Skin of body (tissue), 2 donors: ENCODE data around the gene LDB3. TPM values are rescaled to one million over a fixed set of nuclear protein-coding genes. Genes with fewer than 3 reads are reported as not detected.

Source experiments
- DNase-seq: peaks from one replicate; lab custom pipeline; 2025; lab: John Stamatoyannopoulos, UW
- total RNA-seq: library from RNA; depleted of rRNA; stranded (reverse); fragments of >200 nt; gene quantifications from one replicate; pipeline ENCODE4 v1.2.3, GENCODE V29; 2014

The LDB3 gene
- total RNA-seq, 1 donor from 2014 or later = 25.0 TPM

DNA sequence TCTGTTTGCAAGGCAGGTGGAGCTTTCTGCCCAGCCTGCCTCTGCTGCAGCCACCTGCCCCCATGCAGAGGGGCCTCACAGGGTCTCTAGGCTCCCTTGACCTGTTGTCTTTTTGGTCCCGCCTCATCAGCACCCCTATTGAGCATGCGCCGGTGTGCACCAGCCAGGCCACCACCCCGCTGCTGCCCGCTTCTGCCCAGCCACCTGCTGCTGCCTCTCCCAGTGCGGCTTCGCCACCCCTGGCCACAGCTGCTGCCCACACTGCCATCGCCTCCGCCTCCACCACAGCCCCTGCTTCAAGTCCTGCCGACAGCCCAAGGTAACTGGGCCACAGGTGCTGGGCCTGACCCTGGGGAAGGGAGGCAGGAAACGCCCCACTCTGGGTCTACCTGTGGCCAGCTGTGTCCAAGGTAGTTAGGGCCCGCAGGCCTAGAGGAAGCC, 38.1 kb downstream of the LDB3 start:
- no peak for DNase-seq

DNA sequence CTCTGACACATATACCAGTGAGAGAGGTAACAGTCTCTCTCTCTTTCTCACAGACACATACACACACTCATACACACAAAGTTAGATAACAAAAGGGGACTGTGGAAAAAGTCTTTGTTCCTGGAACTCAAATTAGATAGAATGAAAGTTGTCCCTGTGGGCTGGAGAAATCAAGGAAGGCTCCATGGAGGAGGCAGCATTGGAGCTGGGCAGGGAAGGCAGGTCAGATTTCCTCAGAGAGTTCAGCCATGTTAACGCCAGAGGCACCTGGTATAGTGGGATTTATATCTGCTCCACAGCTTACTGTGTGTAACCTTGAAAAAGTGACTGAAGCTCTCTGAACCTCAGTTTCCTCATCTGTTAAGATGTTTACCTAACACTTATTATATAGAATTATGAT, 38.7 kb downstream of the LDB3 start:
- no peak for DNase-seq

DNA sequence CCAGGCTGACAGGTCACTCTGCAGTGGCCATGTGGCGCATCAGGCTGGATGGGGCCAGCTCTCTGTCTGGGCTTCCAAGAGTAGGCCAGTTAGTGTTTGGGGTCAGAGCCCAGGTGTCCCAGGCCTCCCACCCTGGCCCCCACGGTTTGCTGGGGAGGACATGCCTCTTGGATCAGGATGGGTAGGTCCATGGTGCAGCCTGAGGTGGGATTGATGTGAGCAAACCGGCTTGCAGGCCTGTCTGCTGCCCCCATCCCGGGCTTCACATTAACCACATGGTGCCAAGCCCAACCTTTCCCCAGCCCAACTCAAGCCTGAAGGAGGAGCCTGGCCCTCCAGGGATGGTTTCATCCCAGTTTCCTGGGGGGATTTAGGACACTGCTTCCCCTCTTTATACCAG, 39.2 kb downstream of the LDB3 start:
- DNase-seq = no peak

DNA sequence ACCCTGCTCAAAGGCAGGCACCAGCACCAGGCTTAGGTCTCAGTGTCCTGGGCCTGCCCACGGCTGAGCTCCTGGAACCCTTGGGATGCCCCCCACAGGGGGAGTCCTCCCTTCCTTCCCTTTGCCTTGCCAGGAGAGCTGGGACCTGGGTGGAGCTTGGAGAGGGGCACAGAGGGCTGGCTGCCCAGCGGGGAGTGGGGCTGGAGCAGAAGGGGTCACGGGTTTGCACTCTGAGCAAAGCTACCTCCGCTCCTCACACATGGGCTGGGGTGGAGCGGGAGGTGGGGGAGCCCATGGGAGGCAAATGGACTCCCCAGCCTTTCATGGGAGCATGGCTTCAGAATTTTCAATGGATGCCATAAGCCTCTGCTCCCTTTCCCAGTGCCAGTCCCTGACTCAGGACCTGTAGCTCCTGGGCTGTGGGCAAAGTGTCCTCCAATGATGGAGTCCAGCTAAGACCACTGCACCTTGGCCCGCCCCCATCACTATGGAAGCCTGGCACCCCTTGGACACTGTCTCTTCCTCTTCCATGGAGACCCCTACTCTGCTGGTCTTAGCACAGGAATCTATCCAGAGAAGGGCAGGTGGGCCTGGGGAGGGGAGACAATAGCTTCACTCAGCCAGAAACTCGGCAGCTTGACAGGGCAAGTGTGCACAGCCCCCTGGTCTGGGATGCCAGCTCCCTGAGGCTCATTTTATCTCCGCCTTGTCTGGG, 39.9 kb downstream of the LDB3 start:
- DNase-seq = no peak

DNA sequence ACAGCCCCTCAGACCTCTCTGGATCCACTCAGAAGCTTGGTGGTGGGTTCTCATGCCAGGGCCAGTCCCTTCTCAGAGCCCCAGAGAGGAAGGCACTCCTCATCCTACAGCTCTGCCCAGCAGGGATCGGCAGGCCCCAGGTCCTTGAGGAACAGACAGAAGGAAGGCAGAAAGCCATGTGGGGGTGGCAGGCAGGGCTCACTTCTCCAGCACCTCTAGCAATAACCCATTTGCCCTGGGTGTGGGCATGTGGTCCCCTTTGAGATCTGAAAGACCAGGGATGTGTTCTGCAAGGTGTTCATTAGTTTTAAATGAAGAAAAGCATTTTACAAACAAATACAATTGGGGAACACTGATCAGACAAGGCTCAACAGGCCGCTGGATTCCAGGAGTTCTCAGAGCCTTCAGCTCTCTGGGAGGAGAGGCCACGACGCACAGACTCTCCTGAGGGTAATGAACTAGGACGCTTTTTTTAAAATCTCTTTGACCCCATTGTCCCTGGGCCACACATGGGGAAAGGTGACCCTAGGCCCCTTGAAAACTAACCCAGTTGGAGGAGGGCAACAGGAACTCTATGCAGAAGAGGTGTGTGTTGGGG, 40.6 kb downstream of the LDB3 start:
- no peak for DNase-seq

DNA sequence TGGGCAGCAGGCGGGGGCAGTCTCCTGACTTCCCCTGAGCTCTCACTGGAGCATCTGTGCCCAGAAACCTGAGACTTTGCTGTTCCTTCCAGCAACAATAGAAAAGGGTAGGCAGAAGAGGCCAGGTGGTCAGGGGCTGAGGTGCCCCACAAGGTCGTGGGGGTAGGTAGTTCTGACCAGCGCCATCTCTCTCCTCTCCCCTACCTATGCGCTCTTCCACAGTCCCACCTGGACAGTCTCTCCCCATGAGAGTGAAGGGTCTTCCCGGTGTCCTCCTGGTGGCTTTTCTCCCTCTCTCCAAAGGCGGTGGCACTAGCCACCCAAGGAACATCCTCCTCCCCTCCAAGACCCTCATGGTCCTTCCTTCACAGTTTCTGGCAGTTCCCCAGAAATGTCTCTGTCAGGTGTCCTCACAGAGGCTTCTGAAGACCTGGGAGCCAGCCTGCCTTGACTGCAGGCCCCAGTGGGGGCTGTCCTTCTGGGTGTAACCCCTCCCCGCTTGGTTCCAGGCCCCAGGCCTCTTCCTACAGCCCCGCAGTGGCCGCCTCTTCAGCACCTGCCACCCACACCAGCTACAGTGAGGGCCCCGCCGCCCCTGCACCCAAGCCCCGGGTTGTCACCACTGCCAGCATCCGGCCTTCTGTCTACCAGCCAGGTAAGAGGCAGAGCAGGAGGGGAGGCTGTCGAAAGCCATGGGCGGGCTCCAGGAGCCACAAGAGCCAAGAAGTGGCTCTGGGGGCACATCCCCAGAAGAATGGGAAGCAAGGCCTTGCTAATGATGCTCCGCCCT, 41.3 kb downstream of the LDB3 start:
- DNase-seq = no peak

DNA sequence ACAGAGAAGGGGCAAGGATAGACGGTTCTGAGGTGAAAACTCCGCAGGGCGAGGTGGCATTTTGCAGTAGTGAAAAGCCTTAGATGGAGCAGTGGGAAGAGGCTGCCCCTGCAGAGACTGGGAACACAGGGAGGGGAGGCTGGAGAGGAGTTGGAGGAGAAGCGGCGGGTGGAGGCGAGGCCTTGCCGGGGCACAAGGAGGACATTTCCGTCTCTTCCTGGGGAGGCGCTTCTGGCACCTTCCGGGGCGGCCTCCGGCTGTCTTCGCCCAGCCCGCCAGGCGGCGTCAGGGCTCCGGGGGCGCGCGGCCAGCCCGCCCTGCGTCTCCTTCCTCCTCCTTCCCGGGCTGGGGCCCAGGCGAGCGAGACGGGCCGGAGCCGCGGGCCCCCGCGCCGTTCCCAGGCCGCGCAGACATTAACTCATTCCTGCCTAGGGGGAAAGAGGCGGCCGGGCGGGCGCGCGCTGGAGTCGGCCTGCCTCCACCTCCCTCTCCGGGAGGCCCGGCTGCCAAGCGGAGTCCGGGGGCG, 42.7 kb downstream of the LDB3 start:
- DNase-seq = peak; percentile 88

DNA sequence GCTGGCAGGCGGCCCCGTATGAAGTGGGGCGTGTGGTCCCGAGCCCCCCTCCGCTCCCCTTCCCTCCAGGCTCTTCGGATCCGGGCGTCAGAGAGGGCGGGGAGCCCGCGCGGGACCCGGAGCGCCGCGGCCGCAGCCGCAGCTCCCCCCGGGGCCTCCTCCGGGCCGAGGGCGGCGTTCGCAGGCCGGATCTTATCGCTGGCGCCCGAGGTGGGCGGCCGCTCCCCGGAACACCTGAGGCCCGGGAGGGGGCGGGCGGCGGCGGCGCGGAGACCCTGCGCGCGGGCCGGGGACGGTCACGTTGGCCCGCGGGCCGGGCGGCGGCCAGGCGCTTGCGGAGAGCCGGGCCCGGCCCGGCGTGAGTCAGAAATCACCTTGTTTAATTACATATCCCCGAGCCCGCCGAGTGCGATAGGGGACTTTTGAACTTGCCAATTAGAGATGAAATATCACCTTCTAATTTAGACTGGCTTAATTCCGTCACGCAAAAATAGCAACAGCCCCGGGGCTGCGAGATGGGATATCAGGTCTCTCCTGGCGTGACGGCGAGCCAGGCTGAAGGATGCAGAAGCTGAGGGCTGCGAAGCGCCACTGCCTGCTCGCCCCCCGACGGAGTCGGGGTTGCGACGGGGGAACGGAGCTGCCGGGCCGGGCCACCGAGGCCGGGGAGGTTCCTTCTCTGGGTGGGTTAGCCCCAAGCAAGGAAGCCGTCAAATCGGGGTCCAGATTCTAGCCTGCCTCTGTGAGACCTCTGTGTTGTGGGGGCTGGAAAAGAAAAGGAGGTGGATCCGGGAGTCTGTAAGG, 43.4 kb downstream of the LDB3 start:
- peak; percentile 25 for DNase-seq

DNA sequence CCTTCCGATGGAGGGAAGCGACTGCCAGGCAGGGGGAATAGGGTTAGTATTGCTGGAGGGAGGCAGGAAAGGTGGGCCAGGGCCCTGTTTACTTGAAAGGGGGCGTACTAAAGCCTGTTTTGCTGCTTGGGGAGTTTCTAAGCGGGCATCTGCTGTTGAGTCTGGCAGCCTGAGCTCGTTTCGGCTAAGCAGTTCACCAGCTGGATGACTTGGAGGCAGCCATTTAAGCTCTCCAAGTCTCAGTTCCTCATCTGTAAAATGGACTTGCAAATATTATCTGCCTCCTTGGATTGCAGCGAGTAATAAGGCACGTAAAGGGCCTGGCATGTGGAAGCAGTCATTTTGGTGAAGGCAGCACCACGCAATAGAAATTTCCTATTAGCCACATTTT, 44.0 kb downstream of the LDB3 start:
- DNase-seq = peak; percentile 21

DNA sequence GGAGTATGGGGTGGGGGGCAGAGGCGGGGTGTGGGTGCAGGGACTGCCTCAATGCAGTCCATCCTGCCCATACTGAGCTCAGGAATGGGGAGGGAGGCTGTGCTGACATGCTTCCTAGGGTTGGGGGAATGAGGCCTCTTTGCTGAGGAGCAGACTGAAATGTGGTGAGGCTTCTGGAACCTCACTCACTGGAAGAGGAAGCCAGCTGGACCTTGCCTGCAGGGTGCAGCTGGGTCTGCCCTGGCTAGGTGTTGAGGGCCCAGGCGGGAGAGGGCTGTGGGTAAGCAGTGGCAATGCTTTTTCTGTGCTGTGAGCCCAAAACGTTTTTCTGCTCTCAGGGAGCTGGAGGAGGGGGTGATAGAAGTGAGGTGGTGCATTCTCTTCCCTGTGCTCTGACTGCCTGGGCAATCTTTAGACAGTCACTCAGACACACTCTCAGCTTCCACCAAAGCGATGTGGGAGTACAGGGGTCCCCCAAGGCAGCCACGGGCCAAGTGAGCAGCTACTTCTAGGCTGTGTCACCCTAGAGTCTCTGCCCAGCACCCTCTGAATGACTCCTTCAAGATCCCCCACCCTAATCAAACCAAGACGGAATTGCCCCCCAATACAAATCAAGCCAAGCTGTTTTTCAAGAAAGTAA, 47.0 kb downstream of the LDB3 start:
- DNase-seq = no peak

DNA sequence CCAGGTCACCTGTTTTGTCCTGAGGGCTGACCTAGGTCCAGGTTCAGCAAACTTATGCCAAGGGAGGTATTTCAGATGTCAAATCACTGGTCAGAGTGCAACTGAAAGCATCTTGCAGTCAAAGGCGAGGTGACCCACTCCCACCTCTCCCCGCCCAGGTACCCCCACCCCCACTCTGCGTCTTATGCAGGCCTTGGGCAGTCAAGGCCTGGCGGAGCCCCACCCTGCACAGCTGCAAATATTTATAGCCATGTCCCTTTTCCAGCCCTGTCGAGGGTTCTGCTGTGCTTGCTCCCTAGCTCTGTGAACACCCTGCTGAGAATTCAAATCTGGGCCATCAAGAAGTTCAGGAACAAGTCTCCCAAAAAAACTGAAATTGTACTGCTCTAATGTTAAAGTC, 47.5 kb downstream of the LDB3 start:
- DNase-seq = no peak

DNA sequence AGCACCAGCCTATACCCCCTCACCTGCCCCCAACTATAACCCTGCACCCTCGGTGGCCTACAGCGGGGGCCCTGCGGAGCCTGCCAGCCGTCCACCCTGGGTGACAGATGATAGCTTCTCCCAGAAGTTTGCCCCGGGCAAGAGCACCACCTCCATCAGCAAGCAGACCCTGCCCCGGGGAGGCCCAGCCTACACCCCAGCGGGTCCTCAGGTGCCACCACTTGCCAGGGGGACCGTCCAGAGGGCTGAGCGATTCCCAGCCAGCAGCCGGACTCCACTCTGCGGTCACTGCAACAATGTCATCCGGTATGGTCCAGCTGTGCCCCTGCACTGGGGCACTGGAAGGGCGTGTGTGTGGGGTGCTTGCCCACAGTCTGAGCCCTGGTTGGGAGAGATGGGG, 48.2 kb downstream of the LDB3 start:
- no peak for DNase-seq

DNA sequence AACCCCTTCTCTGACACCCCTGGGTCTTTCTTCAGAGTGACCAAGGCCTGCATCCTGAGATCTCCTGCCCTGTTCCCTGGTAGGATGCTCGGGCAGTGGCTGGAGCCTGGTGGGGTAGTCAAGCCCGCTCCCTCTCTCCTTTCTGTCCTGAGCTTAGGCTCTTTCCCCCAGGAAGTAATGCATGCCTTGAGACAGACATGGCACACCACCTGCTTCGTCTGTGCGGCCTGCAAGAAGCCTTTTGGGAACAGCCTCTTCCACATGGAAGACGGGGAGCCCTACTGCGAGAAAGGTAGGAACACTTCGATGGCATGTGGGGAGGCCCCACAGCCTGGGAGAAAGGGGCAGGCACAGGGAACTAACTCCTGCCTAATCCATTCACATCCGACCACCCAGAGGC, 50.2 kb downstream of the LDB3 start:
- DNase-seq = no peak

DNA sequence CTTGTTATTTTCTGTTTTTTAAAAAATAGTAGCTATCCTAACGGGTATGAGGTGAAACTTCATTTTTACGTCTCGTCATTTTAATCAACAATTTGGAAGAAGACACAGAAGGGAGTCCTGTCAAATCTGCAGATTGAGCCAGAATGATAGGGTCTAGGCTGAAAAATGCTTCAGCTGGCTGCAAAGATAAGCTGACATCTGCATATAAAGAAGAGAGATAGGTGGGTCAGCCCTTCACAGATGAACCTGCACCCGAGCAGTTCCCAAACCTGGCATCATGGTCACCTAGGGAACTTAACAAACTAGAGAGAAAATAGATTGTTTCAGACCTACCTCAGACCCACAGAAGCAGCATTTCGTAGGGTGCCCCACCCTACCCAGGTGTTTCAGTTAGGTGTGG, 52.9 kb downstream of the LDB3 start:
- no peak for DNase-seq

DNA sequence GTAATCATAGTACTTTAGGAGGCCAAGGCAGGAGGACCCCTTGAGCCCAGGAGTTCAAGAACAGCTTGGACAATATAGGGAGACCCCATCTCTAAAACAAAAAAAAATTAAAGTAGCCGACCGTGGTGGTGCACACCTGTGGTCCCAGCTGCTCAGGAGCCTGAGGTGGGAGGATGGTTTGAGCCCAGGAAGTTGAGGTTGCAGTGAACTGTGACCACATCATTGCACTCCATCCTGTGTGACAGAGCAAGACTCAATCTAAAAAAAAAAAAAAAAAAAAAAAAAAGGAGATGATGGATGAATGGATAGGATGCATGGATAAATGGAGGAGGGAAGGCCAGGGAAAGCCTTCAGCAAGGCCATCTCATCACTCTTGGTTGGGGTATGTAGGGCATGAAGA, 54.7 kb downstream of the LDB3 start:
- no peak for DNase-seq

DNA sequence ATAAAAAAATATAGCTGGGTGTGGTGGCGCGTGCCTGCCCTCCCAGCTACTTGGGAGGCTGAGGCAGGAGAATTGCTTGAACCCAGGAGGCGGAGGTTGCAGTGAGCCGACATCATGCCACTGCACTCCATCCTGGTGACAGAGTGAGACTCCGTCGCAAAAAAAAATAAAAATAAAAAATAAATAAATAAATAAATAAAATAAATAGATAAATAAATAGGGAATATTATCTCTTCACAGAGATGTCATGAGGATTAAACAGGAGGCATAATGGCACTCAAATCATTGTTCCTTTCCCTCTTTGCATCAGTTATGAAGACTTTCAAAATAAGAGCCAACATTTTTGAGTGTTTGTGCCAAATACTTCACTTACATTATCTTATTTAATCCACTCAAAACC, 56.1 kb downstream of the LDB3 start:
- DNase-seq = no peak

DNA sequence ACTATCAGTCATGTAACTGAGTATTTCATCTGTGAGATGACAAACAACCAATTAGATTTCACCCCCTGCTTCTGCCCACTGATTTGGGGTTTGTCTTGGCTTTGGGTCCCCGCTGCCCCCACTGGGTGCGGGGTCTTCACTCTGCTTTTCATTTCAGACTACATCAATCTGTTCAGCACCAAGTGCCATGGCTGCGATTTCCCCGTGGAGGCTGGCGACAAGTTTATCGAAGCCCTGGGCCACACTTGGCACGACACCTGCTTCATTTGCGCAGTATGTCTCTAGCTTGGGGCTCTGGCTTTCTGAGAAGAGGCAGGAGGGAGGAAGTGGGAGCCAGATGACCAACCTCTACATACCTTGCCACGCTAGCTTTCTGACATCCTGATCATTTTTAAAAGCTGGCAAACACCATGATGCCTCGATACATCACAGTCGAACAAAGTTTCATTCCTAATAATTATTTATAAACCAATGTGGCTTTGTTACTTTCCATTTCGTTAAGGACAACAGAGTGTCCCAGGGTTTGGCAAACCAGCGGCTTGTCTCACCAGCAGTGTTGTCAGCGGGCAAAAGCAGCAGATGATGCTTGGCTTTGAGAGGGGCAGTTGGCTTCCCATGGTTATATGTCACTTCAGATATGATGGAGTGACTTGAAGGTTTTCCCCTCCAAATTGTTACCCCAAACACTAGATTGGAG, 57.8 kb downstream of the LDB3 start:
- DNase-seq = no peak

DNA sequence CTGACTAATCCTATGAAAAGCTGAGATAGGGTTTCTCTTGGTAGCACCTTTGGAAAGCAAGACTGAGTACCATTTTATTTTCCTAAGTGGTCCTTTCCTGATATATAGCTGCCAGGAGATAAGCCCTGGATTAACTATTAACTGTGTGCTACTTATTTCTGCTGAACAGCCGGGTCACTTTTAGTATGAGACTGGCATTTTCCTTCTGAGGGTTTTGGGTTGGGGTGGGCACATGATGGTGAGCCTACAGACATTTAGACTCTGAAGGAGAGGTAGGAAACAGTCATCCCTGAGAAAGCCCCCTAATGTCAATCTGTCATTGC, 58.3 kb downstream of the LDB3 start:
- no peak for DNase-seq

DNA sequence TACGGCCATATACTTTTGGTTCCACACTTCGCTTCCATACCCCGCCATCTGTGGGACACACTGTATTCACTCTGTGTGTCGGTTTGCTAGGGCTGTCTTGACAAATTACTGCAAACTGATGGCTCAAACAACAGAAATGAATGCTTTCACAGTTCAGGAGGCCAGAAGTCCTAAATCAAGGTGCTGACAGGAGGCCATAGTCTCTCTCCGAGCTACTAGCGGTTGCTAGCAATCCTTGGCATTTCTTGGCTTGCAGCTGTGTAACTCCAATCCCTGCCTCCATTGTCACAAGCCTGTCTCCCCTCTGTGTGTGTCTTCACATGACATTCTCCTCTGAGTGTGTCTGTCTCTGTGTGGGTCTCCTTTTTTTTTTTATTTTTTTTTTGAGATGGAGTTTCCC, 59.2 kb downstream of the LDB3 start:
- DNase-seq = peak; percentile 49

DNA sequence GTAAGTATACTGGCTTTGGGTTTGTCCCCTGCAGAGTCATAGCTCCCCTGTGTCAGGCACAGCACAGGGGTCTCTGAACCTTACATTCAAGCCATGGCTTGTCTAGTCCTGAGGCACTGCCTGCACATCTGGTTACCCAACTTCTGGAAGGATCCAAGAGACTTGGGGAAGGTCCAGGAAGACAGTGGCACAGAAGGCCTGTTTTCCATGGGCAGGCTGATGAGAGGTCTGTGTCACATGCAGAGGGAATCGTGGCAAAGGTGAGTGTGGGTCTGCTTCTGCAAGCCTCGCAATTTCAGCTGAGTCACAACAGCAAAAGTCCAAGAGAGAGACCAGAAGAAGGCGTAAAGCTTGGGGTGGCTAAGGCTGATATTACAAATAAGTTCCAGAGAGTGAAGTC, 59.7 kb downstream of the LDB3 start:
- DNase-seq = no peak

DNA sequence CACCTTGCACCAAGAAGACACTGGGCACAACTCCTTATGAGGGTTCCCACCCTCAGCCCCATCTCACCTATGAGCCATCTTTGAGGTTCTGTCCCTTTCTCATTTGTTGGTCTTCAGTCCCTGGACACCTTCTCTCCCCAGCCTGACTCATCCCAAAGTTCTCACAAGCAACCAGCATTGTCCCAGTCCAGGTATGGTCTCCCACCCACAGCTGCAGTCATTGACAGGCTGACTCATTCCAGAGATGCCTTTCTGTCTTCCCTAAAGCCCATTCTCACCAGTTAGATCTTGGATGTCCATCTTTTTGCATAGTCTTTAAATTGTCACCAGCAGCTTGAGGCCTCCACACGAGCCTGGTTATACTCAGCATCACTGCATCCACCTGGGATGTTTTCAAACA, 61.4 kb downstream of the LDB3 start:
- no peak for DNase-seq
